Esophagus (tissue), 2 donors: ENCODE results near the gene SH3BP1. TPM values are rescaled to one million over a fixed set of nuclear protein-coding genes. Genes with fewer than 3 reads are reported as not detected.

Source experiments
- H3K27ac ChIP-seq, 2 donors: one replicate each; pipeline ENCODE4 v1.5.1; 2013; ENCODE audit warnings: low read depth in 2 of 2, mild to moderate bottlenecking in 2 of 2, inconsistent platforms in 1 of 2, low read length in 1 of 2, moderate library complexity in 1 of 2
- H3K27me3 ChIP-seq, 2 donors: one replicate each; pipeline ENCODE4 v1.6.1; 2013; ENCODE audit warnings: low read length in 2 of 2, control low read depth in 1 of 2, mild to moderate bottlenecking in 1 of 2; ENCODE audit not compliant: insufficient read depth in 2 of 2, control insufficient read depth in 1 of 2
- H3K36me3 ChIP-seq, 2 donors: one replicate each; pipeline ENCODE4 v1.6.1; 2013; ENCODE audit warnings: low read length in 1 of 2; ENCODE audit not compliant: control insufficient read depth in 2 of 2, insufficient read depth in 2 of 2
- H3K4me1 ChIP-seq, 2 donors: one replicate each; pipeline ENCODE4 v1.6.1; 2013; ENCODE audit warnings: low read length in 1 of 2; ENCODE audit not compliant: control insufficient read depth in 2 of 2, insufficient read depth in 2 of 2
- H3K4me3 ChIP-seq, 2 donors: one replicate each; pipeline ENCODE4 v1.5.1; 2013; ENCODE audit warnings: low read length in 2 of 2, mild to moderate bottlenecking in 2 of 2, low read depth in 1 of 2, moderate library complexity in 1 of 2
- H3K9me3 ChIP-seq, 2 donors: one replicate each; pipeline ENCODE4 v1.6.1; 2013; ENCODE audit warnings: mild to moderate bottlenecking in 2 of 2, low read depth in 1 of 2, low read length in 1 of 2, moderate library complexity in 1 of 2; ENCODE audit not compliant: control insufficient read depth in 2 of 2, insufficient read depth in 1 of 2
- WGBS, 2 donors: extraction: QIAGEN DNeasy Blood & Tissue Kit; methylation state at CpG; one replicate each; pipeline ENCODE4 v1.1.7; 2013; 5-methylcytosine and 5-hydroxymethylcytosine counted together
- polyA plus RNA-seq, 2 donors: library from polyadenylated mRNA; stranded (reverse); fragments of 200-250 nt; gene quantifications; one replicate each; pipeline ENCODE4 v1.2.3, GENCODE V29; 2013
- donor health status: healthy with polysubstance abuse.
- donor health status: Bipolar disorder and iron deficiency.

The SH3BP1 gene
- polyA plus RNA-seq, 2 donors: 39.8 to 42.0 TPM

- 71 to 73% methylated on average over 6 of the region's 6 CpGs for WGBS, 2 donors
- Histone ChIP-seq H3K4me3 (no peak overlapping the region), H3K27ac (peak overlapping the region in 1 of 2 donors; percentile 47), H3K9me3 (no peaks in the 10 kb centered on the region), H3K27me3 (no peaks in the 10 kb centered on the region), H3K4me1 (peaks cover 14 to 21% of the 10 kb centered on the region in 2 donors), H3K36me3 (peaks cover 3 to 5% of the 10 kb centered on the region in 2 donors)
Measured at GRCh38 chr22:37611207-37611606, 28.3 kb upstream of the SH3BP1 start.

DNA sequence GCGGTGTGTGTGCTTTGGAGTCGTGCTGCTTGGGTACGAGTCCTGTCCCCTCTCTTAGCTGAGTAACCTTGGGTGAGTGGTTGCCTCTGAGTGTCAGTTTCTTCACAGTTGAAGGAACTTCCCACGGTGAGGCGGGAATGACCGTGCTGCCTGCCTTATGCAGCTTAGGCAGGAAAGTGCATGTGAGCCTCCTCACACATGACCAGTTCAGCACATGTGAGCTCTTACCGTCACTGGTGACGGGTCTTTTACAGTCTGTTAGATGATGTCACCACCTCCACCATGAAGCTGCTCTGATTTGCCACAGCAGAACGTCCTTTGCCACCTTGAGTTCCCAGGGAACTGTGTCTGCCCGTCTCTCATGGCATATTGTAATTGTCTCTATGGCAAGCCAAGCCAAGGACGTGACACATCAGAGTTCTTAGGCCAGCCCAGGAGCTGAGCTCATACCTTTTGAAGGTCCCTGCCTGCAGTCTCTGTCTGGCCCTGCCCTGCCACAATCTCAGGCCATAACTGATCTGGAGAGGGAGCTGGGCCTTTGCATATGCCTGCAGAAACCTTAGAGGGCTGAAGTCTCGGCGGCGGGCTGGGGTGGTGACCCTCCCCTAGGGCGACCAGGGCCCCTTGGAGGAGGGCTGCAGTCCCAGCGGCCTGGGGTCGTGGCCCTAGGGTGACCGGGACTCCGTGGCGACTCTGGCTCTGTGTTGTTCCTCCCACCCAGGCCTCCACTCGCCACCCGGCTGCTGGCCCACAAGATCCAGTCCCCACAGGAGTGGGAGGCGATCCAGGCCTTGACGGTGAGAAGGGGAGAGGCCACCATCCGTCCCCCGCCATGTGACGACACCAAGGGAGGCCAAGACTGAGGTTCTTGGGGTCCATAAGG lies 23.0 kb upstream of the SH3BP1 start:
- peaks cover 4 to 9% of the 10 kb centered on the region in 2 donors for H3K4me1 ChIP-seq
- H3K4me3 ChIP-seq: no peak overlapping the region
- H3K36me3 ChIP-seq: peaks cover 13 to 24% of the 10 kb centered on the region in 2 donors
- H3K27me3 ChIP-seq: no peaks in the 10 kb centered on the region
- WGBS, 2 donors: 90 to 91% methylated on average over 27 of the region's 27 CpGs
- H3K27ac ChIP-seq: peak overlapping the region in 1 of 2 donors; percentile 26
- H3K9me3 ChIP-seq: no peaks in the 10 kb centered on the region

DNA sequence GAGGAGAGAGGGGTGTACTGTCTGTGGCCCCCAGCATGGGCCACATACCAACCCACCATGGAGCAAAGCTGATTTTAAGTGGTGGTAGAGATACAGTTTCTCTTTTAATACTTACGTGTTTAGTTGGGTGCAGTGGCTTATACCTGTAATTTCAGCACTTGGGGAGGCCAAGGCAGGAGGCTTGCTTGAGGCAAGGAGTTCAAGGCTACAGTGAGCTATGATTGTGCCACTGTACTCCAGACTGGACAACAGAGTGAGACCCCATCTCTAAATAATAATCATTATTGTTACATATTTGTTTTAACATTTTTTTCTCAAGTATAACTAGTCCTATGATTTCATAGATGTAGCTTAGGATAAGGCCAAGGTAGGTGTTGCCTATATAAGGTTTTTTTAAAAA lies 22.0 kb upstream of the SH3BP1 start:
- Histone ChIP-seq H3K27me3 (no peaks in the 10 kb centered on the region), H3K27ac (no peak overlapping the region), H3K36me3 (peaks cover 13 to 26% of the 10 kb centered on the region in 2 donors), H3K9me3 (no peaks in the 10 kb centered on the region), H3K4me1 (peaks cover 2 to 9% of the 10 kb centered on the region in 2 donors), H3K4me3 (no peak overlapping the region)
- 88 to 89% methylated on average over 1 of the region's 1 CpG for WGBS, 2 donors

GRCh38 chr22:37618072-37618656 lies 21.3 kb upstream of the SH3BP1 start:
- Histone ChIP-seq H3K36me3 (peaks cover 13 to 31% of the 10 kb centered on the region in 2 donors), H3K4me1 (peaks cover 2 to 4% of the 10 kb centered on the region in 2 donors), H3K27me3 (no peaks in the 10 kb centered on the region), H3K27ac (no peak overlapping the region), H3K4me3 (no peak overlapping the region), H3K9me3 (no peaks in the 10 kb centered on the region)
- 86 to 88% methylated on average over 14 of the region's 14 CpGs for WGBS, 2 donors

DNA sequence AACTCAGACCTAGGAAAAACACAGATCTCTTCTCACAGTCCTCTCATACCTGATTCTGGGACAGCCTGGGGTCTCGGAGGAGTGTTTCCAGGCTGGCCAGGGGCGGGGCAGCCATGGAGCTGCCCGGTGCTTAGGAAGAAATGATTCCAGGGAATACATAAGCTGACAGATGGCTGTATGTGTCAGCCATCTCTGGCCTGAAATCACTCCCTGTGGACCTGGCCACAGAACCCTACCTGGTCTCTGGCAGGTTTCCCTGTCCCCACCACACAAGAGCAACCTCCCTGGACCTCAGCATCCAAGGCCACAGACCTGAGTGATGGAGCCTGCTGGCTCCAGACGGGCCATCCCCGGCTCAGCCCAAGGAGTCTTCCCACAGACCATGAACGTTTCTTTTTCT lies 20.8 kb upstream of the SH3BP1 start:
- H3K27ac ChIP-seq: no peak overlapping the region
- 86 to 92% methylated on average over 6 of the region's 6 CpGs for WGBS, 2 donors
- no peaks in the 10 kb centered on the region for H3K9me3 ChIP-seq
- H3K4me1 ChIP-seq: peaks cover 2 to 4% of the 10 kb centered on the region in 2 donors
- peaks cover 13 to 34% of the 10 kb centered on the region in 2 donors for H3K36me3 ChIP-seq
- H3K4me3 ChIP-seq: no peak overlapping the region
- no peaks in the 10 kb centered on the region for H3K27me3 ChIP-seq

DNA sequence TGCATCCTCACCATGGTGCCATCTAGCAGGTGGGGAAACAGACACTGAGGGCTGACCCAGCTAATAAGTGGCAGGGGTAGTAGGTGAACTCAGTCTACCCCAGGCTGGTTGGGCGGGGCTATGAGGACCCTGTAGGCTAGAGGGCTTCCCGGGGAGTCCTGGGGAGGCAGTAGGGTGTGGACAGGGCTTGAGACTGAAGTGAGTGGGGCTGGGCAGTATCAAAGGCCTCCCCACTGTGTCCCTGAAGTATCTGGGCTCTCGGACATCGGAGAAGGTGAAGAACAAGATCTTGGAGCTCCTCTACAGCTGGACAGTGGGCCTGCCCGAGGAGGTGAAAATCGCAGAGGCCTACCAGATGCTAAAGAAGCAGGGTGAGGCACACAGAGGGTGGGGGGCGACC lies 19.5 kb upstream of the SH3BP1 start:
- Histone ChIP-seq H3K4me3 (no peak overlapping the region), H3K36me3 (peaks cover 13 to 37% of the 10 kb centered on the region in 2 donors), H3K4me1 (peaks cover 0 to 1% of the 10 kb centered on the region in 2 donors), H3K27me3 (no peaks in the 10 kb centered on the region), H3K27ac (no peak overlapping the region), H3K9me3 (no peaks in the 10 kb centered on the region)
- 89 to 90% methylated on average over 7 of the region's 7 CpGs for WGBS, 2 donors

- H3K9me3 ChIP-seq: no peaks in the 10 kb centered on the region
- no peaks in the 10 kb centered on the region for H3K27me3 ChIP-seq
- no peak overlapping the region for H3K4me3 ChIP-seq
- H3K4me1 ChIP-seq: peaks cover 0 to 5% of the 10 kb centered on the region in 2 donors
- peaks cover 9 to 33% of the 10 kb centered on the region in 2 donors for H3K36me3 ChIP-seq
- H3K27ac ChIP-seq: no peak overlapping the region
- WGBS, 2 donors: 93 to 94% methylated on average over 12 of the region's 12 CpGs
Measured at GRCh38 chr22:37621352-37621860, 18.1 kb upstream of the SH3BP1 start.

DNA sequence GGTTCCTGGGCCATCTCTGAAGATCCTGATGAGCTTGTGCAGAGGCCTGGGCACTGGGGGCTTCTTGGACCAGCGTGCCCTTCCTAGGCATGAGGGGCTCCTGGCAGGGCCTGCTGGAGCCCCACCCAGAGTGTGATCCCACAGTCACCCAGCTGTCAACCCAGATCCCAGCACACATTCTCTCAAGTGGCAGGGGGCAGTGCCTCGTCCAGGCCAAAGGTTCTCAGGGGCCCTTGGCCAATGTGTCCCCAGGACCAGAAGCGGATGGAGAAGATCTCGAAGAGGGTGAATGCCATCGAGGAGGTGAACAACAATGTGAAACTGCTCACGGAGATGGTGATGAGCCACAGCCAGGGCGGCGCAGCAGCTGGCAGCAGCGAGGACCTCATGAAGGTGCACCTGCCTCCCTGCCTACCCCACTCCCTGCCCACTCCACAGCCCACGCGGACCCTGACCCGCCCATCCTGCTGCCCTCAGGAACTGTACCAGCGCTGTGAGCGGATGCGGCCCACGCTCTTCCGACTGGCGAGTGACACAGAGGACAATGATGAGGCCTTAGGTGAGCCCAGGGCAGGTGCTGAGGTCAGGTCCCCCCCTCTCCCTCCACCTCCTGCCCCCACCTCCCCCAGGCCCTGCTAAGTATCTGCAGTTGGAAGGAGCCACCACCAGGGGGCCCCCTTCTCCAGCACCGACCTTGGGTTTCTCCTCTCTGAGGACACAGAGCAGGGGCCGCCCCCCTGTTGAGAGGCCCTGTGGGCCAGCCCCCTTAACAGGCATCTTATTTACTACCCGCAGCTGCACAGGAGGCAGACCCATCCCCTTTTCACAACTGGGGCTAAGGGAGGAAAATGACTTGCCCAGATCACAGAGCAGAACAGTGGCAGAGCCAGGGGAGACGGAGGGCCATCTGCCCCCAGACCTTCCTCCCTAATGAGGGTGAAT lies 16.1 kb upstream of the SH3BP1 start:
- Histone ChIP-seq H3K9me3 (no peaks in the 10 kb centered on the region), H3K36me3 (peaks cover 1 to 23% of the 10 kb centered on the region in 2 donors)
- 58 to 62% methylated on average over 21 to 22 of the region's 22 CpGs for WGBS, 2 donors

GRCh38 chr22:37624017-37624365 lies 15.5 kb upstream of the SH3BP1 start:
- H3K36me3 ChIP-seq: peaks cover 0 to 27% of the 10 kb centered on the region in 2 donors
- 48 to 52% methylated on average over 6 of the region's 6 CpGs for WGBS, 2 donors
- H3K27ac ChIP-seq: peak overlapping the region in 1 of 2 donors; percentile 70
- H3K4me1 ChIP-seq: peaks cover 0 to 13% of the 10 kb centered on the region in 2 donors
- H3K27me3 ChIP-seq: no peaks in the 10 kb centered on the region
- H3K4me3 ChIP-seq: no peak overlapping the region
- no peaks in the 10 kb centered on the region for H3K9me3 ChIP-seq

More for the DNA sequence above, 16.1 kb upstream of the SH3BP1 start:
- Histone ChIP-seq H3K4me3 (no peak overlapping the region), H3K4me1 (peaks cover 0 to 13% of the 10 kb centered on the region in 2 donors), H3K27ac (peak overlapping the region in 1 of 2 donors; percentile 70), H3K27me3 (no peaks in the 10 kb centered on the region)
